KMS-11 (cell line): Measurements from ENCODE around the gene RBFOX1.

Source experiments
- H2AFZ ChIP-seq: fragments of 200-600 bp; sonication (generic); 2 replicates; pipeline ENCODE4 v1.6.1; 2016; ENCODE audit warnings: antibody characterized with exemption, mixed run types, low read depth
- H3K27ac ChIP-seq: fragments of 200-600 bp; sonication (generic); 2 replicates; pipeline ENCODE4 v1.6.1; 2016; ENCODE audit warnings: mild to moderate bottlenecking, mixed run types
- H3K27me3 ChIP-seq: fragments of 200-600 bp; sonication (generic); 2 replicates; pipeline ENCODE4 v1.6.1; 2017; ENCODE audit warnings: mild to moderate bottlenecking, low read depth, mixed run types, moderate library complexity; ENCODE audit not compliant: insufficient read depth
- H3K36me3 ChIP-seq: fragments of 200-600 bp; sonication (generic); 2 replicates; pipeline ENCODE4 v1.6.1; 2017; ENCODE audit warnings: mild to moderate bottlenecking, mixed run types; ENCODE audit not compliant: insufficient read depth
- H3K4me1 ChIP-seq: fragments of 200-600 bp; sonication (generic); 2 replicates; pipeline ENCODE4 v1.6.1; 2016; ENCODE audit warnings: mild to moderate bottlenecking, low read depth, mixed run types; ENCODE audit not compliant: poor library complexity, severe bottlenecking
- H3K4me2 ChIP-seq: fragments of 200-600 bp; sonication (generic); 2 replicates; pipeline ENCODE4 v1.7.0; 2016; ENCODE audit warnings: mild to moderate bottlenecking, mixed run types
- H3K4me3 ChIP-seq: fragments of 200-600 bp; sonication (generic); IDR thresholded peaks from 2 replicates; pipeline ENCODE4 v1.6.1; 2017; ENCODE audit warnings: low read depth, low read length, mixed read lengths; ENCODE audit not compliant: insufficient read depth
- H3K79me2 ChIP-seq: fragments of 200-600 bp; sonication (generic); 2 replicates; pipeline ENCODE4 v1.6.1; 2016; ENCODE audit warnings: low read depth, mixed run types; ENCODE audit not compliant: insufficient read depth
- H3K9ac ChIP-seq: fragments of 200-600 bp; sonication (generic); 2 replicates; pipeline ENCODE4 v1.6.1; 2016; ENCODE audit warnings: mild to moderate bottlenecking, mixed run types
- H4K20me1 ChIP-seq: fragments of 200-600 bp; sonication (generic); 2 replicates; pipeline ENCODE4 v1.6.1; 2016; ENCODE audit warnings: mild to moderate bottlenecking, mixed run types; ENCODE audit not compliant: insufficient read depth
- TF ChIP-seq, protein P1 (sequence below): fragments of 200-600 bp; sonication (generic); conservative IDR thresholded peaks from 2 replicates; pipeline ENCODE4 v1.6.1; 2017; ENCODE audit warnings: low read depth, mild to moderate bottlenecking, antibody characterized with exemption, low read length, moderate library complexity, mixed read lengths

Gene RBFOX1

DNA sequence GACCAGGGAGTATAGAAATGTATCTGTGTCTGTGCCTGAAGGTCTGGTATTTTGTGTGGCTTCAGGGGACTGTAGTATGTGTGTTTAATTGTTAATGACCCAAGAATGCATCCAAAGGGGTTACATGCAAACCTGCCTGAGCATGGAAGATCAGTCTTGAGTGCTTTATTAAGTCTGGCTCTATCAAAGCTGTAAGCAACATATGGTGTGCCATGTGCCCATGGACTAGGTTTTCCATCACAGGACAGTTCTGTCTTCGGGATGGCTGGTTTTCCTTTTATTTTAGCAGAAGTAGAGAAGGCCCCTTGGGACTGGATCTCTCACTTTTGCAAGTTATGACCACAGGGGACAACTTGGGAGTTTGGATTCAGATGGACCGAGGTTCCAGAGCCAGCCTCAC lies 18.2 kb downstream of the RBFOX1 start:
- Histone ChIP-seq H3K4me3 (no peak overlapping the region), H3K36me3 (no peaks in the 10 kb centered on the region), H3K4me1 (no peaks in the 10 kb centered on the region), H4K20me1 (no peaks in the 10 kb centered on the region), H2AFZ (no peak overlapping the region), H3K9ac (no peak overlapping the region), H3K79me2 (no peaks in the 10 kb centered on the region), H3K4me2 (no peak overlapping the region), H3K27ac (no peak overlapping the region), H3K27me3 (no peaks in the 10 kb centered on the region)
- TF ChIP-seq, protein P1, sequence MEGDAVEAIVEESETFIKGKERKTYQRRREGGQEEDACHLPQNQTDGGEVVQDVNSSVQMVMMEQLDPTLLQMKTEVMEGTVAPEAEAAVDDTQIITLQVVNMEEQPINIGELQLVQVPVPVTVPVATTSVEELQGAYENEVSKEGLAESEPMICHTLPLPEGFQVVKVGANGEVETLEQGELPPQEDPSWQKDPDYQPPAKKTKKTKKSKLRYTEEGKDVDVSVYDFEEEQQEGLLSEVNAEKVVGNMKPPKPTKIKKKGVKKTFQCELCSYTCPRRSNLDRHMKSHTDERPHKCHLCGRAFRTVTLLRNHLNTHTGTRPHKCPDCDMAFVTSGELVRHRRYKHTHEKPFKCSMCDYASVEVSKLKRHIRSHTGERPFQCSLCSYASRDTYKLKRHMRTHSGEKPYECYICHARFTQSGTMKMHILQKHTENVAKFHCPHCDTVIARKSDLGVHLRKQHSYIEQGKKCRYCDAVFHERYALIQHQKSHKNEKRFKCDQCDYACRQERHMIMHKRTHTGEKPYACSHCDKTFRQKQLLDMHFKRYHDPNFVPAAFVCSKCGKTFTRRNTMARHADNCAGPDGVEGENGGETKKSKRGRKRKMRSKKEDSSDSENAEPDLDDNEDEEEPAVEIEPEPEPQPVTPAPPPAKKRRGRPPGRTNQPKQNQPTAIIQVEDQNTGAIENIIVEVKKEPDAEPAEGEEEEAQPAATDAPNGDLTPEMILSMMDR = no peak

DNA sequence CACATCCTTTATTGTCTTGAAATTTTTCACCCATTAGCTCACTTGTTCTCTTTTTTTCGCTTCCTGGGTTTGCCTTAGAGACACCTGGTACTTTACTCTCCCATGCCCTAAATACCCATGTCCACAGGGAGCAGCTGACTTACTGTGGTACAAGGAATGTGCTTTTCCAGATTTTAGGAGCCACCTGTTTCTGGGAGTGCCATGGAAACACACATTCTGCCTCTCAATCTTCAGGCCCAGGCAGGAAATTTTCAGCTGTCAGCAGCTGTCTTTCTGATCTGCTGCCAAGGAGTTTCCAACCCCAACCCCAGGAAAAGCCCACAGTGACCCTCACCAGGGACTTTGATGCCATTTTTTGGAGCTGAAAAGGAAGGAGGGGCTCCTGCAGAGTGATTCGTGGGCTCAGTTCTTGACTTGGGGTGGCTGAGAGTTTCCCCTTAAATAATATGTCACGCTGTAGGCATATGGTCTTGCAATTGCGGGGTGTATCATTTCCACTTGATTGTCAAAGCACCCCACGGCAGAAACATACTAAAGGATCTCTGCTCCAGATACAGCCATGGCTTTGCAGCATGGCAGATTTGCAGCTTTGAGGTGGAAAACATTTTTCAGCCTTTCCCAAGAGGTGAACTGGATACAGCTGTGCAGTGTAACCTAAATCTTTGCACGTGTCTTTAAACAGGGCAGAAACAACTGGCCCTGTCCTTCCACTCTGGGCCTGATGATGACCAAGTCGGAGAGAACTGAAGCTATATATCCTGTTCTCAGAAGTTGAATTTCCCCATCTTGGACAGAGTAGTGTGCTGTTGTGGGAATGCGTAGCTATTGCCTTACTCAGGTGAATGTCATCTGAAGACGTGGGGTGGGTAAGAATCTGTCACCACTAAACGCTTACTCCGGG lies 19.2 kb downstream of the RBFOX1 start:
- Histone ChIP-seq H3K9ac (no peak overlapping the region), H3K27me3 (no peaks in the 10 kb centered on the region), H3K27ac (no peak overlapping the region), H4K20me1 (no peaks in the 10 kb centered on the region), H3K4me3 (no peak overlapping the region), H3K4me2 (no peak overlapping the region), H3K79me2 (no peaks in the 10 kb centered on the region), H3K36me3 (no peaks in the 10 kb centered on the region), H3K4me1 (no peaks in the 10 kb centered on the region), H2AFZ (no peak overlapping the region)
- TF ChIP-seq, protein P1 = no peak

DNA sequence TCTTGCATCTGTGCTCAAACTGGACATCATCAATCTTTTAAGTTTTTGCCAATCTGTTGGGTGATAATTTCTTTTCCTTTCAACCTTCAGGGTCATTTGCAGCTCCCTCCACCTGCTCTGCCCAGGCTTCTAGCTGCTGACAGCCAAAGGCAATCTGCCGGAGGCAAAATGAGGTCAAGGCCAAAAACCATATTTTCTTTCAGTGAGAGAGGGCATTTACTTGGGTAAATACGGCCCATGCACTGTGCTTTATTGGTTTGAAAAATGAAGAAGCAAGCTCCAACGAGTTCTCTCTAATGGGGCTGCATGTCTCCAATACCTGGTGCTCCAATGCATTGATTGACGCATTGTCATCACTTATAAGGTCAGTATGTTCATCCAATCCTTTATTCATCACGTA lies 23.1 kb downstream of the RBFOX1 start:
- Histone ChIP-seq H3K4me3 (no peak overlapping the region), H3K36me3 (no peaks in the 10 kb centered on the region), H3K79me2 (no peaks in the 10 kb centered on the region), H2AFZ (no peak overlapping the region), H3K4me1 (no peaks in the 10 kb centered on the region), H3K4me2 (no peak overlapping the region), H4K20me1 (no peaks in the 10 kb centered on the region), H3K9ac (no peak overlapping the region), H3K27ac (no peak overlapping the region), H3K27me3 (no peaks in the 10 kb centered on the region)
- TF ChIP-seq, protein P1 = no peak

DNA sequence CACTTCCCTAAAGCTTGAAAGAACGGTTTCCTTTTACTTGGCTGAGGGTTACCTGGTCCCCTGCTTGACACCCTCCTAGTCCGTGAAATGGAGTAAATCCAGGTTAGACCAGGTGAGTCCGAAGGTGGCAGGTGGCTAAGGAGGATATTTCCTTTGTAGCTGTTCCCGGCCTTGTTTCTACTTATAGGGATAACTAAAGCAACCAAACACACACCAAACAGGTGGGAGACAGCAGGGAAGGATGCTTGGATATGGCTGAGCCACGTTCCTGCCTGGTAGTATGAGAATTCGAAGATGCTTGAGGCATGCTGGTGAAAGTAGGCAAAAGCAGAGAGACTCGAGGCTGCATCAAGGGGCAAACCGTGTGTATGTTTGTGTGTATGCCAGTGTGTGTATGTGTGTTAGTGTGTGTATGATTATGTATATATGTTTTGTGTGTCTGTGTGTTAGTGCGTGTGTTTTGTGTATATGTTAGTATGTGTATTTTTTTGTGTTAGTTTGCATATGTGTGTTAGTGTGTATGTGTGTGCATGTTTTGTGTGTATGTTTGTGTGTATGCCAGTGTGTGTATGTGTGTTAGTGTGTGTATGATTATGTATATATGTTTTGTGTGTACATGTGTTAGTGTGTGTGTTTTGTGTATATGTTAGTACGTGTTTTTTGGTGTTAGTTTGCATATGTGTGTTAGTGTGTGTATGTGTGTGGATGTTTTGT lies 28.9 kb downstream of the RBFOX1 start:
- no peak overlapping the region for H3K27ac ChIP-seq
- TF ChIP-seq, protein P1 = no peak

More for the DNA sequence above, 28.9 kb downstream of the RBFOX1 start:
- Histone ChIP-seq H4K20me1 (no peaks in the 10 kb centered on the region), H3K4me3 (no peak overlapping the region), H3K79me2 (no peaks in the 10 kb centered on the region), H3K9ac (no peak overlapping the region), H3K36me3 (no peaks in the 10 kb centered on the region), H3K27me3 (no peaks in the 10 kb centered on the region), H3K4me2 (no peak overlapping the region), H2AFZ (no peak overlapping the region), H3K4me1 (no peaks in the 10 kb centered on the region)
